CMK (cell line): ENCODE measurements around the gene CARHSP1.
"Not testable (repeated sequence)": the region's sequence is repeated elsewhere in the genome, so short reads cannot be mapped to it uniquely, and the experiment has no call there.

Experiments used
- DNase-seq: peaks from one replicate; pipeline ENCODE4 v3.0.0-alpha.2; 2010; ENCODE audit warnings: low read depth

The CARHSP1 gene

DNA sequence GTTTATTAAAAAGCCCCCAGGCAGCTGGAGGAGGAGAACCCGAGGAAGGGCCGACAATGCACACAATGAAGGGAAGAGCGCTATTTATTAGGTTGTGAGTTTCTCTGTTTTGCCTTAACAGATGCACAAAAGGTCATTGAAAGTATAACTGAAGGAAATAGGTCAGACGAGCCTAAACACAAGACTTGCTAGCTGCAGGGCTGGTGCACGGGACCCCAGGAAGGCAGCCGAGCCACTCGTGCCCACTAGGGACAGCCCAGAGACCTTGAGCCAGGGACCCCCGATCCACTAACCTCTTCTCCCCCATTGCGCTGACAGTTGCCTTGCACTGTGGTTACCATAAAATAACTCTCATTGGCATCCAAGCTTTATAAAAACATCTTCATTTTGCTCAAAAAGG is 24.6 kb upstream of the CARHSP1 start:
- no peak for DNase-seq

- no peak for DNase-seq
Measured at GRCh38 chr16:8892101-8892575, 23.3 kb upstream of the CARHSP1 start.

- DNase-seq, result no peak
Measured at GRCh38 chr16:8890549-8890921, 21.7 kb upstream of the CARHSP1 start.

- no peak for DNase-seq
Measured at GRCh38 chr16:8889893-8890548, 21.2 kb upstream of the CARHSP1 start.

- no peak for DNase-seq
Measured at GRCh38 chr16:8888951-8889892, 20.4 kb upstream of the CARHSP1 start.

GRCh38 chr16:8887952-8888560 is 19.2 kb upstream of the CARHSP1 start:
- DNase-seq, result no peak

DNA sequence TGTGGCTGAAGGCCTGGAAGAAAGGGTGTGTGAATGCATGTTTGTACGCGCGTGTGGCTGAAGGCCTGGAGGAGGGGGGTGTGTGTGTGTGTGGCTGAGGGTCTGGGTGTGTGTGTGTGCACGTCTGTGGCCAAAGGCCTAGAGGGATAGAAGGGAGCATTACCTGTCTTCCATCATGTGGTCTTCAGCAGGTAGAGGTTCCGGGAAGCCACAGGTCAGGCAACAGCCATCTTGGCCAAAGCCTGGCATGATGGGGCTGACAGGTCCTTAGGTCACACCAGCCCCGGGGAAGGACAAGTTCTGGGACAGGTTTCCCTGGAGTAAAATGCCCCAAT is 18.6 kb upstream of the CARHSP1 start:
- no peak for DNase-seq

- no peak for DNase-seq
Measured at GRCh38 chr16:8886593-8887430, 18.0 kb upstream of the CARHSP1 start.

DNA sequence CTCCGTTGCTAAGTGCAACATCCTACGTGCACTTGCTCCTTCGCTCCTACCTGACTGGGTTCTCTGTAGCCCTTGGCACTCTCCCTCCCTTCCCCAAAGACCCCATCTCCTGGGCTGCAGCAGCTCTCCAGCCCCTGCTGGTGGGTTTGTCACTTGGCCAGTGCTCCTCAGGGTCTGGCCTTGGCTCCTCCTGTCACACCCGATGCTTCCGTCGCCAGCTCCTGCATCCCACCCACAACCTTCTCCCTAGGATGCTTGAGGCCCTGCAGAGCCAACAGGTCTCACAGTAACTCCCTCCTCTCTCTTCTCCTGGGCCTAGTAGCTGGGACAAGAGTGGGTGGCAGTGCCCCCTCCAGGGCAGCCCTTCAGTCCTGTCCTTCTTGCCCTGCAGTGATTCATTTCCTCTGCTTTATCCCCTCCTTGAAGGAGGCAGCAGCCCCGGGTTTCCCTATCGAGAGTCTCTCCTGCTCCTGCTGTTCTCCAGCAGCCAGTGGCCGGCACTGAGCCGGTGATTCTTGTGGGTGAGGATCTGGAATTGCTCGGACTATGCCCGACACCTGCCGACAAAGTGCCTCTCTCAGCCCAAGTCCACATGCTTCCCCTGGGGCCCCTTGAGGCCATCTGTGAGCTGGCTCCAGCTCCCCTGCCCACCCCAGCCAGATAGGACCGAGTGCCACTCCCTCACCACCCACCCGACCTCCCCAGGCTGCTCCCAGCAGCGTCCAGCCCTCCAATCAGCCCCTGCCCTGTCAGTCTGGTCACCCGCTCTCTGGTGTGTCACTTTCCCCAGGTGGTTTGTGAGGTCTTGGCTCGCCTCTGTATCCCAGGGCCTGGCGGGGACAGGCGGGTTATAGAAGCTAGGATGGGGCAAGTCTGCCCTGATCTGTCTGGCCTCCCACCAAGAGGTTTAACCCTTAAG is 17.1 kb upstream of the CARHSP1 start:
- no peak for DNase-seq

GRCh38 chr16:8882725-8883377 is 14.0 kb upstream of the CARHSP1 start:
- no peak for DNase-seq

GRCh38 chr16:8882041-8882617 is 13.3 kb upstream of the CARHSP1 start, which contains the start of gene LITAFD:
Gene LITAFD (plus strand): TSS chr16:8882351. CDS start chr16:8884356, 2,005 bp downstream.
- DNase-seq, result no peak

- DNase-seq, result no peak
Measured at GRCh38 chr16:8880839-8881510, 12.2 kb upstream of the CARHSP1 start.

GRCh38 chr16:8878523-8878911 is 9.7 kb upstream of the CARHSP1 start:
- no peak for DNase-seq

GRCh38 chr16:8877894-8878522 is 9.2 kb upstream of the CARHSP1 start:
- DNase-seq, result no peak

DNA sequence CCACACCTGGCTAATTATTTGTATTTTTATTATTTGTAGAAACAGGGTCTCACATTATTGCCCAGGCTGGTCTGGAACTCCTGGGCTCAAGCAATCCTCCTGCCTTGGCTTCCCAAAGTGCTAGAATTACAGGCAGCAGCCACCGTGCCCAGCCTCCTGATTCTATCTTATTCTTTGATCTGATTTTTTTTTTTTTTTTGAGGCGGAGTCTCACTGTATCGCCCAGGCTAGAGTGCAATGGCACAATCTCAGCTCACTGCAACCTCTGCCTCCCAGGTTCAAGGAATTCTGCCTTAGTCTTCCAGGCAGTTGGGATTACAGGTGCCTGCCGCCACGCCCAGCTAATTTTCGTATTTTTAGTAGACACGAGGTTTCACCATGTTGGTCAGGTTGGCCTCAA is 6.5 kb upstream of the CARHSP1 start:
- DNase-seq, result not testable (repeated sequence)

DNA sequence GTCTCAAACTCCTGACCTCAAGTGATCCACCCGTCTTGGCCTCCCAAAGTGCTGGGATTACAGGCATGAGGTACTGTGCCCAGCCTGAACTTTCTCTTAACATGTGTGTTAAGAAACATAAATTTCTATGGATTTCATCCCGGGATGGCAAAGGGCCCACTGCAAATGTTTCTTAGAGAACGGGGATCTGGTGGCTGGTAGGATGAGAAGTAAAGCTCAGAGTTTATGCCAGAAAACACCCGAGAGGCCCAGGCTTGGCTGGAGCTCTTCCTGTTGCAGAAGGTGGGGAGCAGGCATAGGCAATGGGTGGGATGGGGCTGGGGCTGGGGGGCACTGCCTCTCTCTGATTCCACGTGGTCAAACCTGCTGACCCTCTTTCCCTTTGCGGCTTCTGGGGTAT is 5.6 kb upstream of the CARHSP1 start:
- DNase-seq, result no peak

DNA sequence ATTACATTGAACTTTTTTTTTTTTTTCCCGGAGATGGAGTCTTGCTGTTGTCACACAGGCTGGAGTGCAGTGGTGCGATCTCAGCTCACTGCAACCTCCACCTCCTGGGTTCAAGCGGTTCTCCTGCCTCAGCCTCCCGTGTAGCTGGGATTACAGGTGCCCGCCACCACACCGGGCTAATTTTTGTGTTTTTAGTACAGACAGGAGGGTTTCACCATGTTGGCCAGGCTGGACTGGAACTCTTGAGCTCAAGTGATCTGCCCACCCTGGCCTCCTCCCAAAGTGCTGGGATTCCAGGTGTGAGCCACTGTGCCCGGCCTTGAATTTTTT is 5.0 kb upstream of the CARHSP1 start:
- DNase-seq, result not testable (repeated sequence)

- DNase-seq, result no peak
Measured at GRCh38 chr16:8872967-8873865, 4.4 kb upstream of the CARHSP1 start.
